ENCODE results near the gene SIRT2.

DNA sequence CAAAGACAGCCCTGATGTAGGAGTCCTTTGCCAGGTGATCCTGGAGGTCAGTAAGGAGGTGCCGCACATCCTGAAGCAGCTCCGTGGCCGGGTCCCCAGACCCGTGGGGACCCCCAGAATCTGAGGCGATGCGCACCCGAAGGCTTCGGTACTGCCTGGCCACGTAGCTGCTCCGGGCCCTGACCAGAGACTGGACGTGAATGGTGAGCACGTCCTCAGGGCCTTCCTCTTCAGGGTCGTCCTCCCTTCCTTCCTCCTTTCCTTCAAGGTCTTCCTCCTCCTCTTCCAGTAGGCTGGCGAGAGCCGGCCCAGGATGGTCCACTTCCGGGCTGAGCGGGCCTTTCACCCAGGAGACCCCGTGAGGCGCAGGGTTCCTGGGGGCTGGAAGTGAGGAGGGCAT is 28.8 kb downstream of the SIRT2 start:
- TF ChIP-seq POLR2AphosphoS5 (IDR thresholded peaks at IDR 0.05; ENCODE audit: low read depth, low read length) (no peak), EZH2phosphoT487 (IDR thresholded peaks at IDR 0.05; ENCODE audit: borderline replicate concordance) (no peak), EZH2 (IDR thresholded peaks at IDR 0.05) (no peak), POLR2A (IDR thresholded peaks at IDR 0.05; ENCODE audit: borderline replicate concordance, extremely low read depth, insufficient read depth, insufficient read length) (no peak)
- TF ChIP-seq, protein P1, sequence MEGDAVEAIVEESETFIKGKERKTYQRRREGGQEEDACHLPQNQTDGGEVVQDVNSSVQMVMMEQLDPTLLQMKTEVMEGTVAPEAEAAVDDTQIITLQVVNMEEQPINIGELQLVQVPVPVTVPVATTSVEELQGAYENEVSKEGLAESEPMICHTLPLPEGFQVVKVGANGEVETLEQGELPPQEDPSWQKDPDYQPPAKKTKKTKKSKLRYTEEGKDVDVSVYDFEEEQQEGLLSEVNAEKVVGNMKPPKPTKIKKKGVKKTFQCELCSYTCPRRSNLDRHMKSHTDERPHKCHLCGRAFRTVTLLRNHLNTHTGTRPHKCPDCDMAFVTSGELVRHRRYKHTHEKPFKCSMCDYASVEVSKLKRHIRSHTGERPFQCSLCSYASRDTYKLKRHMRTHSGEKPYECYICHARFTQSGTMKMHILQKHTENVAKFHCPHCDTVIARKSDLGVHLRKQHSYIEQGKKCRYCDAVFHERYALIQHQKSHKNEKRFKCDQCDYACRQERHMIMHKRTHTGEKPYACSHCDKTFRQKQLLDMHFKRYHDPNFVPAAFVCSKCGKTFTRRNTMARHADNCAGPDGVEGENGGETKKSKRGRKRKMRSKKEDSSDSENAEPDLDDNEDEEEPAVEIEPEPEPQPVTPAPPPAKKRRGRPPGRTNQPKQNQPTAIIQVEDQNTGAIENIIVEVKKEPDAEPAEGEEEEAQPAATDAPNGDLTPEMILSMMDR (IDR thresholded peaks at IDR 0.05 in 2 of 3, conservative IDR thresholded peaks at IDR 0.05 in 1 of 3; ENCODE audit: borderline replicate concordance in 1 of 3, insufficient read depth in 1 of 3, low read depth in 2 of 3, low read length in 2 of 3) = no peak
- TF ChIP-seq, protein P2, sequence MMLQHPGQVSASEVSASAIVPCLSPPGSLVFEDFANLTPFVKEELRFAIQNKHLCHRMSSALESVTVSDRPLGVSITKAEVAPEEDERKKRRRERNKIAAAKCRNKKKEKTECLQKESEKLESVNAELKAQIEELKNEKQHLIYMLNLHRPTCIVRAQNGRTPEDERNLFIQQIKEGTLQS (IDR thresholded peaks at IDR 0.05) = no peak

All from HCT116 (cell line).